GM19328 (cell line): ENCODE measurements around the gene GRN.
"Not testable (repeated sequence)": the region's sequence is repeated elsewhere in the genome, so short reads cannot be mapped to it uniquely, and the experiment has no call there.

Experiments
- ATAC-seq: cut with Tn5 transposase; IDR thresholded peaks from one replicate; pipeline ENCODE4 v1.9.1; 2021; ENCODE audit warnings: mild to moderate bottlenecking, moderate library complexity; ENCODE audit not compliant: unreplicated experiment

GRN gene

GRCh38 chr17:44346064-44346844 lies 1.2 kb downstream of the GRN start:
- no peak for ATAC-seq

DNA sequence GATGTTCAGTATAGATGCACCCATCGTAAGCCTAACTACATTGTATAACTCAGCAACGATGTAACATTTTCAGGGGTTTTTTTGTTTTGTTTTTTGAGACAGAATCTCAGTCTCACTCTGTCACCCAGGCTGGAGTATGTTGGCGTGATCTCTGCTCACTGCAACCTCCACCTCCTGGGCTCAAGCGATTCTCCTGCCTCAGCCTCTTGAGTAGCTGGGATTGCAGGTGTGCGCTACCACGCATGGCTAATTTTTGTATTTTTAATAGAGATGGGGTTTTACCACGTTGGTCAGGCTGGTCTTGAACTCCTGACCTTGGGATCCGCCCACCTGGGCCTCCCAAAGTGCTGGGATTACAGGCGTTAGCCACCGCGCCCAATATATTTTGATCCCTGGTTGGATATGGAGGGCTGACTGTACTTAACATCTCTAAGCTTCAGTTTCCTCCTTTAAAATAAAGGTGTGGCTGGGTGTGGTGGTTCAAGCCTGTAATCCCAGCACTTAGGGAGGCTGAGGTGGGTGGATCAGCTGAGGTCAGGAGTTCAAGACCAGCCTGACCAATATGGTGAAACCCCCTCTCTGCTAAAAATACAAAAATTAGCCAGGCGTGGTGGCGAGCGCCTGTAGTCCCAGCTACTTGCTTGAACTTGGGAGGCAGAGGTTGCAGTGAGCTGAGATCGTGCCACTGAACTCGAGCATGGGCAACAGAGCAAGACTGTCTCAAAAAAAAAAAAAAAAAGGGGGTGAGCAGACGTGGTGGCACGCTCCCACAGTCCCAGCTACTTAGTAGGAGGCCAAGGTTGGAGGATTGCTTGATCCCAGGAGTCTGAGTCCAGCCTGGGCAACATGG lies 2.3 kb downstream of the GRN start:
- ATAC-seq = not testable (repeated sequence)

DNA sequence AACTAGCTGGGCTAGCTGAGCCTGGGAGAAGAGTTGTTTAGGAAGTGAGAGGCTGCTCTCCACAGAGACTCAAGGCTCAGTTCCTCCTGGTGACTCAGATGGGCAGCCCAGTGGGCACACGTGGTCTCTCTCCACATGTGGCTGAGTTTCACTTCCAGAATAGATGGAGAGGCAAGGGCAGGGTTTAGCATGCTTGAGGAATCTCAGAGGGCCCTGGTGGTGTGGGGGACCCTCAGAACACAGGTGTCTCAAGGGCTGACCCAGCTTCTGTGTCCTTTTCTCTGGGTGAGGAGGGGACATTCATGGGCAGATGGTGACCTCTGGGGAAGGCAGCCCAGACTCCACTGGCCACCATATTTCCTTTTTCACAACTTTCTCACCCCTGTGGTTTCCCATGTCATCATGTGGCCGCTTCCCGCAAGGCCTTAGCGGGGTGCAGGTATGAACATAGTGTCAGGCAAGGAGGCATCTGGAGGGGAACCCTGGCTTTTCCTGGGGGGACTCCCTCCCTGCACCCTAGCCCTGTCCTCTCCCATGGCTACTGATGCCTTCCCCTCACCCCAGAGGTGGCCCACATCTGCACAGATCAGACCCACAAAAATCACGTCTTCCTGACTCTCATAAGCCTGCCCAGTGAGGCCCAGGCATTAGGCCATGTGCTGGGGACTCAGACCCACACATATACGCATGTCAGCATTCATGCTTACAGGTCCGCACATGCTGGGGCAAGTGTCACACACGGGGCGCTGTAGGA lies 3.3 kb downstream of the GRN start:
- ATAC-seq = no peak

DNA sequence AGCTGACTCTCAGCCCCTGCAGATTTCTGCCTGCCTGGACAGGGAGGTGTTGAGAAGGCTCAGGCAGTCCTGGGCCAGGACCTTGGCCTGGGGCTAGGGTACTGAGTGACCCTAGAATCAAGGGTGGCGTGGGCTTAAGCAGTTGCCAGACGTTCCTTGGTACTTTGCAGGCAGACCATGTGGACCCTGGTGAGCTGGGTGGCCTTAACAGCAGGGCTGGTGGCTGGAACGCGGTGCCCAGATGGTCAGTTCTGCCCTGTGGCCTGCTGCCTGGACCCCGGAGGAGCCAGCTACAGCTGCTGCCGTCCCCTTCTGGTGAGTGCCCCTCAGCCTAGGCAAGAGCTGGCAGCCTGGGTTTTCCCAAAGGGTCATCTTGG lies 3.9 kb downstream of the GRN start:
- no peak for ATAC-seq

DNA sequence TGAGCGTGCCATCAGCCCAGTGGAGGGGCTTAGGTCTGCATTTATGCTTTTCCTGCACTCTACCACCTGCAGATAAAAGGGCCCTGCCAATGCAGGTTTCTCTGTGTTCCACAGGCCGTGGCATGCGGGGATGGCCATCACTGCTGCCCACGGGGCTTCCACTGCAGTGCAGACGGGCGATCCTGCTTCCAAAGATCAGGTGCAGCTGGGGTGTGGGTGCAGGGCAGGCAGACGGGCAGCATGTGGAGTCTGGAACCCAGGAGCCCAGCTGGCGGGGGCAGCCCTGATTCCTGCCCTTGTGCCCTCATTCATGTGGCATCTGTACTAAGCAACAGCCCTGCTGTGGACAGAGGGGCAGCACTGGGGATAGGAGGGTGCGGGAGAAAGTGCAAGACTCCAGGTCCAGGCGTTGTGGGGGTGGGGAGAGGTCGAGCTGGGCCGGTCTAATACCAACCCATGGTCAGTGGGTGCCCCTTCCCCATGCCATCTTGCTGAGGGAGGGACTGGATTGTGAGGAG lies 4.5 kb downstream of the GRN start:
- ATAC-seq = no peak

DNA sequence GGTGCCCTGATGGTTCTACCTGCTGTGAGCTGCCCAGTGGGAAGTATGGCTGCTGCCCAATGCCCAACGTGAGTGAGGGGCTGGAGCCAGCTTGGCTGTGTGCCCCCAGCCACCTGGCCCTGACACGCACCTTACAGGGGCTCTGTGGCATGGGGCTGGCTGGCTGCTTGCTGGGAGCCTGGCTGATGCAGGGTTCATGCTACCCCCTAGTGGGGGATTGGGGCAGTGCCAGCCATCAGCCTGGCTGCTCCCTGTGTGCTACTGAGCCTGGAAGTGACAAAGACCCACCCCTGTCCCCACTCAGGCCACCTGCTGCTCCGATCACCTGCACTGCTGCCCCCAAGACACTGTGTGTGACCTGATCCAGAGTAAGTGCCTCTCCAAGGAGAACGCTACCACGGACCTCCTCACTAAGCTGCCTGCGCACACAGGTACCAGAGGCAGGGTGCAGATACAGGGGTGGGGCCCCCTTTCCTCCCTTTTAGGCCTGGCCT lies 5.7 kb downstream of the GRN start:
- no peak for ATAC-seq

DNA sequence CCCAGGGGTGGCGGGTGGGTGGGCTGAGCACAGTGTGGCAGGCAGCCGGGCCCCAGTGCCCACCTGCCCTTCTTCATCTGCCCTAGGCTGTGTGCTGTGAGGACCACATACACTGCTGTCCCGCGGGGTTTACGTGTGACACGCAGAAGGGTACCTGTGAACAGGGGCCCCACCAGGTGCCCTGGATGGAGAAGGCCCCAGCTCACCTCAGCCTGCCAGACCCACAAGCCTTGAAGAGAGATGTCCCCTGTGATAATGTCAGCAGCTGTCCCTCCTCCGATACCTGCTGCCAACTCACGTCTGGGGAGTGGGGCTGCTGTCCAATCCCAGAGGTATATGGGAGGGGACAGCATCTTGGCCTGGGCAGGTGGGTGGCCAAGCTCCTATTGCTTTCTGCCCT lies 6.4 kb downstream of the GRN start:
- ATAC-seq = no peak

DNA sequence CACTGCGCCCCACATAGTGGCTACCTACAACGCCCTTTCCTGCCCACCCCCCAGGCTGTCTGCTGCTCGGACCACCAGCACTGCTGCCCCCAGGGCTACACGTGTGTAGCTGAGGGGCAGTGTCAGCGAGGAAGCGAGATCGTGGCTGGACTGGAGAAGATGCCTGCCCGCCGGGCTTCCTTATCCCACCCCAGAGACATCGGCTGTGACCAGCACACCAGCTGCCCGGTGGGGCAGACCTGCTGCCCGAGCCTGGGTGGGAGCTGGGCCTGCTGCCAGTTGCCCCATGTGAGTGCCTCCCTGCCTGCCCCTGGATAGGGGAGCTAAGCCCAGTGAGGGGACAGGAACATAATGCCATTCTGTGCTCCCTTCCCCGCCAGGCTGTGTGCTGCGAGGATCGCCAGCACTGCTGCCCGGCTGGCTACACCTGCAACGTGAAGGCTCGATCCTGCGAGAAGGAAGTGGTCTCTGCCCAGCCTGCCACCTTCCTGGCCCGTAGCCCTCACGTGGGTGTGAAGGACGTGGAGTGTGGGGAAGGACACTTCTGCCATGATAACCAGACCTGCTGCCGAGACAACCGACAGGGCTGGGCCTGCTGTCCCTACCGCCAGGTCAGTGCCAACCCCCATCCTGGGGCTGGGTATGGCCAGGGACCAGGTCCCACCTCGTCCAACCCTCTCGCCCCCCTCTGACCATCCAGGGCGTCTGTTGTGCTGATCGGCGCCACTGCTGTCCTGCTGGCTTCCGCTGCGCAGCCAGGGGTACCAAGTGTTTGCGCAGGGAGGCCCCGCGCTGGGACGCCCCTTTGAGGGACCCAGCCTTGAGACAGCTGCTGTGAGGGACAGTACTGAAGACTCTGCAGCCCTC lies 7.1 kb downstream of the GRN start:
- ATAC-seq = no peak

- ATAC-seq = no peak
Measured at GRCh38 chr17:44352828-44353671, 7.9 kb downstream of the GRN start.

GRCh38 chr17:44353672-44354331 lies 8.7 kb downstream of the GRN start:
- no peak for ATAC-seq

GRCh38 chr17:44354582-44355561 lies 9.8 kb downstream of the GRN start:
- no peak for ATAC-seq

DNA sequence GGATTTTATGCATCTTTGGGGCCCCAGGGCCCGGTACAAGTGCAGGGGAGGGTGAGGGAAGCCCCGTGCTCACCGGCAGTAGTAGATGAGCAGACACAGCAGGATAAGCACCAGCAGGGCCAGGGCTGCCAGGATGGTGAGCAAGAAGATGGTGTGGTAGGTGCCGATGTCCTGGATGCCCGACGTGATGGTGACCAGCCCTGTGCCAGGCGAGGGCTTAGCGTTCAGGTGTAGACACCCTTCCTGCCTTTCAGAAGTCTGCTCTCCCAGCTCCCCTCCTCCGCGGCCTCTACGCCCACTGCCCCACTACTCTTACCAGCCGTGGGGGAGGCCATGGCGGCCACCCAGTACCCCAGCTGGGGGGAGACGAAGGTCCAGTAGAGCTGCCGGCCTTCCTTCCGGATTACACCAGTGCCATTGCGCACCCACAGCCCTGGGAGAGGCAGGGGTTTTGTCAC lies 10.6 kb downstream of the GRN start:
- no peak for ATAC-seq

DNA sequence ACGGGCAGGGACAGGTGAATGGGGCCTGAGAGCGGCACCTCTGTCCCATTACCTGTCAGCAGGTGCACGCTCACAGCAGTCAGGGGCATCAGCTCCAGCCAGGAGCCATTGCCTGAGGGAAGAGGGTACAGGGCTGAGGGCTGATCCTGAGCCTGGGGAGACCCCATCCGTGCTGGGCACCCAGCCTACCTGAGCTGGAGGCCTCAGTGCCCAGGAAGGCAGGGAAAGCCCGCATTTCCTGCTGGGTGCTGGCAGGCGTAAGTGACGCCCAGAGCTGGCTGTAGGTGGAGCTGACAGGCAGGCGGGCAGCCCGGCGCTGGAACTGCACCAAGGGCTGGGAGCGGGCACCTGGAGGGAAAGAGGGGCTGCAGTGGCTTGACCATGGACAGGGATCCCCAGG lies 11.1 kb downstream of the GRN start:
- no peak for ATAC-seq

- ATAC-seq = no peak
Measured at GRCh38 chr17:44358066-44358465, 13.0 kb downstream of the GRN start.

DNA sequence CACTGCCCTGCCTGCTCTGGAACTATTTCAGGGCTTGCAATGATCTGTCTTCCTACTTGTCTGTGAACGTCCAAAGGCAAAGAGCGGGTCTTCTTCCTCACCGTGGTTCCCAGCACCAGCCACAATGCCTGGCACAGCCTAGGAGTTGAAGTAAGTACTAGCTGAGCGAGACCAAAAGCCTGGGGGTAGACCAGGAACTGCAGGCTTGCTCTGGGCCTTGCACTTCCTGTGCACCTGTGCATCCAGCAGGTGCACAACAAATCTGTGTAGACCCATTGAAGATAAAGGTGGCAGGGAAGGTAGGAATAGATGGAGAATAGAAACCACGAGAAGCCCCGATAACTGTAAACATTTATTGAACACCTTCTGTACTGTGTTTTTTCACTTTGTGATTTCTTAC lies 13.9 kb downstream of the GRN start:
- ATAC-seq = no peak

DNA sequence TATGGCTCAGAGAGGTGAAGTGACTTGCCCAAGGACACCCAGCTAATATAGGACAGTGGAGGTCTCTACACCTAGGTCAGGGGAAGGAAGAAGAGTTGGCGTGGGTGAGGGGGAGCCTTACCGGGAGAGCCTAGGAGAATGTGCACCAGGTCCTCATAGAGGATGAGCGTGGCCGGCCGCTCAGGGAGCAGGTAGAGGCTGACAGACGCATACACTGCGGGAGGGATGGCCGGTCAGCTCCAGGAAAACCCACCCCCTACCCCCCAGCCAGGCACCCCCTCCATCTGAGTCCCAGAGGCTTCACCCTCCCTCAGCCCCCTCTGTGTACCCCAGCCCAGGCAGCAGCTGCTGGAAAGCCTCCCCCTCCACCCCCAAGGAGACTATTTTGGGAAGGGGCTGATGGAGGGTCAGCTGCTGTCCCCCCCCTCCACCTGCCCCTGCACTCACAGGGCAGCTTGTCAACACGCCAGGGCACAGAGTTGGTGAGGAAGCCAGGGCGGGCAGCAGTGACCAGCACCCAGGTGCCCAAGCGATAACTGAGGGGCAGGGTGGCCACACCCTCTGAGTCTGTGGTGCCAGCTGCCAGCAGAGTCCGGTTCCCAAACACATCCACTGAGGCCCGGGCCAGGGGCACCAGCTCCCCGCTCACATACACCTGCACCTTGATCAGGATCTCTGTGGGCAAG lies 14.5 kb downstream of the GRN start:
- no peak for ATAC-seq

DNA sequence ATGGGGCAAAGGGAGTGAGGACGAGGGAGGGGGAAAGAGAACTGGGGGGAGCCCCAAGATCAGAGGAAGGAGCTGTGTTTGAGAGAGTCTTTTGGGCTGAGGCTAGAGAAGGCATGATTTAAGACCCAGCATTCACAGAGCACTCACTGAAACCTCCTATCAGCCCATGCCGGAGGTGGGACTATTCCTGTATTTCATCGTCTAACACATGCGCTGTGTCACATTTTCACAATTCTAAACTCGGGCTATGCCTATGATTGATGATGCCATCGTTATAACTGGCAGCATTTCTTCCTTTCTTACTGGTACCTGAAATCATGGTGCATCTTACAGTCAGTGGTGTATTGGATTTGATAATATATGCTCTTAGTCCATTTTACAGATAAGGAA lies 15.0 kb downstream of the GRN start:
- ATAC-seq = no peak
